HG03432 (cell line): Measurements from ENCODE around the gene COL4A1.

Experiments used
- ATAC-seq: cut with Tn5 transposase; IDR thresholded peaks from one replicate; pipeline ENCODE4 v1.9.1; 2021; ENCODE audit warnings: mild to moderate bottlenecking, moderate library complexity; ENCODE audit not compliant: unreplicated experiment

The COL4A1 gene

GRCh38 chr13:110263404-110263803 is 43.6 kb downstream of the COL4A1 start:
- ATAC-seq: no peak

DNA sequence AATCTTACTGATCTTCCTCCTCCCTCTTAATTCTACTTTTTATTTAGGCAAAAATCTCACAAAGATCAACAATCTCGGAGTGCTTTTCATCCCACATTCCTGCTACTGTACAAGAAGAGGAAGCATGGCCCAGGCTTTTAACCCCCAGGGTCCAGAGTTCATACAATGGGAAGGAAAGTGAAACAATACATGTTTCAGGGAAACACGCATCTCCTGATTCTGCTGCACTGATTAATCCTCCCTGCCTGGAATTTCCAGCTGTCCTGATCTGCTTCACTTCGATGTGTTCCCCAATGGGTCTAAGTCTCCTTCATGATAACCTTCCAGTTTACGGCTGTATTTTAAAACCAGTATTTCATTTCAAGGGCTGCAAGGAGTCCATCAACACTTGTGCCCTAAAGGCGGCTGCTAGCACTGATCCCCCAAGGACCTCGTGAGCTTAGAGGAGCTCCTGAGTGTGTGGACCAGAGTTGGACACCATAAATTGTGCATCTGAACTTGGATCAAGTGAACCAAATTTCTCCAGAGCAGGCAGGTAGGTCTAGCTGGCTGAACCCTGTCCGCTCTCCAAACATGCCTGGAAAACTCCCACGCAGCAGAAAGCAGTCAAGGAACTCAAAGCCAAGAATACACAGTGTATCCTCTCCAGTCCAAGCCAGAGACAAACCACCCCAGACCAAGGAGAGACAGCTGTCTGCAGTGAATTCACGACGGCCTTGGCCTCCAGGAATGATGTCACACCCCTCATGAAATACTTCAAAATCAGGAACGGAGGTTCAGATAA is 44.3 kb downstream of the COL4A1 start:
- no peak for ATAC-seq

- no peak for ATAC-seq
These were observed 44.9 kb downstream of the COL4A1 start for GRCh38 chr13:110262082-110262436.

GRCh38 chr13:110261166-110262081 is 45.5 kb downstream of the COL4A1 start:
- peak; percentile 44 for ATAC-seq

- ATAC-seq: no peak
These were observed 47.3 kb downstream of the COL4A1 start for GRCh38 chr13:110259651-110260050.

DNA sequence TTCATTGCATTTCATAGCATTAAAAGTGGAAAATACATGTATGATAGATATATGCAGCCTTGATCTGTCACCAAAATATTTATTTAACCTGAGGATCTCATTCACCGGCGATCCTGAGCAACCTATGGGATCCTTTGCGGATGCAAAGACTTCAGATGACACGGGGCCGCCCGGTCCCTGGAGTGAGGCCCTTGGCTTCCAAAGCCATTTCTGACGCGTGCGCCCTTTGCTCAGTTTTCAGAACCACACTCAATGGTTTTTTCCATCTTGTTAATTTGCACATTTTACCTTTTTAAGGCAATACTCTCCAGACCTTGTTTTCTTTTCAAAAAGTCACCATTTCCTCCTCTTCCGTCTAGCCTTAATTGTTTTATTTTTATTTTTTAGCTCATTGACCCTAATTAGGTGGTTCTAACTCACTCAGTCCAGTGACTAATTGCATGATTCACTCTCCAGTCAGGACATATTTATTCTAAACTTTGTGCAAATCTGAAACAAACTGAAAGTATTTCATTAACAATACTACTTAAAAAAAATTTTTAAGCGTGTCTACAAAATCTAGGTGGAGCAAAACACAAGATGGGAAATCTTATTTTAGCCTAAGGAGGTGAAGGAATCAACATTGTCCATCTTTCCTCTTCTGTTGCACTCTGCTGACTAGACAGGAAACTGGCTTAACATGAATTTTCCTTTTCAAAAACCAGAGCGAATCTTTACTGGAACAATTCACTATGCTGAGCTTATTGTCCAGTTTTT is 47.9 kb downstream of the COL4A1 start:
- ATAC-seq: no peak

- no peak for ATAC-seq
These were observed 49.5 kb downstream of the COL4A1 start for GRCh38 chr13:110257408-110257807.

- ATAC-seq: no peak
These were observed 50.6 kb downstream of the COL4A1 start for GRCh38 chr13:110256126-110256905.

DNA sequence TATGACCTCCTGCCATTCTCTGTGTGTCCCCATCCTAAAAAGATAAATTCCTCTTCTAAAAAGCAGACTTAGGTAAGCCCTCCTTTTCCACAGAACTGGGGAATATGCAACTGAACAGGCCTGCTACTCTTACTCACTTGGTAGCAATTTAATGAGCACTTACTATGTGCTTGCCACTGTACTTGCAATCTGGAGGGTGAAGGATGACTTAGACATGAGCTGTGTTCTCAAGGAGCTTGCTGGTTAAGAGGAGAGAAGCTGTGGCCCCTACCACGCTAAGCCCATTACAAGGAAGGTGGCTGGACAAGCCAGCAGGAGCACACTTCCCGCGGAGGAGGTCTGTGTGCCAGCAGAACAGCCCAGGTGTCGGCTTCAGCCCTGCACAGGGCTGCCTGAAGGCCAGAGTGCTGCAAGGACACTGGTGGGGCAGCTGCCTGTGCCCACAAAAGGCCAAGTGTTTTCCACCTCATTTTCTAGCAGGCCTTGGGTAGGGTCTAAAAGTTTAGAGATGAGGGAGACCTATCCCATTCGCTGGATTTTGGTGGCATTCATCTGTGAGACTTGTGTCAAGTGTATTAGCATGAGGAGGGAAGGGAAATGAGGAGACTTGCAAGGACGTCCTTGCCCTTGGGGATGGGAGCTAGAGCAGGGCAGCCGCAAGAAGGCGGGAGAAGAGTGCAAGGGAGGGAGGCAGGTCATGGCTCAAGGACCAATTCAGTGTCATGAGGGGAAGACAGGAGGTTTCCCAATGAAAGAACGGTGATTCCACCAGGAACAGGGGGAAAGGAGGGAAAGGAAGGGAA is 52.0 kb downstream of the COL4A1 start:
- no peak for ATAC-seq

DNA sequence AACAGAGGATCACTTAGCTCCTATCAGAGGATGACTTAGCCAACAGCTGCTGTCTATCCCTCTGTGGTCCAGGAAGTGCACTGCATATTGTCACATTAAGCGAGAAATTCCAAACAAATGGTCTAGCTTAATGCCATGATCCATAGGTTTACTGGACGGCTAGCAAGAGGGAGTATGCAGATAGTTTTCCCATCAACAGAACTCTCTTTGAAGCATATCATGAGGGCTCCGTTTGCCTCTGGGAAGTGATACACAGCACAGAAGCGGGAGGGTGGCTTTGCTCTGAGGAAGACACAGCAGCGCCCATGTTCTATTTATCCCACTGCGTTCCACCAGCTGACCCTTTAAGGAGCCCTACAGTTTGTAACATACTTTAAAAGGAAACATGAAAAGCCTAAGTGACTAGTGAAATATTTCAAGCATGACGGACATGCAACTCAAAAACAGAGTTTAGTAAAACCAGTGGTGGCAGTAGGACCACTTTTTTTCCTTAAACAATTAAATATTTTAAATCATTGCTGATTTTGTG is 52.7 kb downstream of the COL4A1 start:
- ATAC-seq: no peak

DNA sequence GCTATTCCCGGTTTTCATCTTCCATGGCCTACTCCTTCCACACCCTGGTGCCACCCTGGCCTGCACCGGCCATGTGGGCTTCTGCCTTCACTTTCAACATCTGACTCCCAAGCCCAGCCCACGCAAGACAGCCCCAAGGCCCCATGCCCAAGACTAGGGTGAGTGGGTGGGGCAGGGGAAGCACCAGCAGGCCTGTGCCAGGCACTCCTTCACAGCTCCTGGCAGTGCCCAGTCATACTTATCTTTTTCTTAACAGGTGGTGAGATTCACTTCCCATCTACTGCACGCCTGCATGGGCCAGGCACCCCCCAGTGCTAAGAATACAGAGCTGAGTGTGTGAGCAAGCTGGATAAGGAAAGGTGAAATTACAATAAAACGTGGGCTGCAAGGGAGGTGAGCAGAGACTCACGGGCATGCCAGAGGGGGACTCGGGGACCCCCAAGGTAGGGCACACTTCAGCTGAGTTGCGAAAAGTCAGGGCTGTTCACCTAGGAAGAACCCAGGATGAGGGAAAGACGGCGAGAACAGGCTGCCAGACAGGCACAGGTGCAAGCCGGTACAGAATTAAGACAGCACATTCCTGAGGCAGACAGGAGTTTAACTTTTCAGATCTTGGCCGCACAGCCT is 55.7 kb downstream of the COL4A1 start:
- ATAC-seq: peak; percentile 48

- ATAC-seq: no peak
These were observed 56.6 kb downstream of the COL4A1 start for GRCh38 chr13:110250258-110250891.

DNA sequence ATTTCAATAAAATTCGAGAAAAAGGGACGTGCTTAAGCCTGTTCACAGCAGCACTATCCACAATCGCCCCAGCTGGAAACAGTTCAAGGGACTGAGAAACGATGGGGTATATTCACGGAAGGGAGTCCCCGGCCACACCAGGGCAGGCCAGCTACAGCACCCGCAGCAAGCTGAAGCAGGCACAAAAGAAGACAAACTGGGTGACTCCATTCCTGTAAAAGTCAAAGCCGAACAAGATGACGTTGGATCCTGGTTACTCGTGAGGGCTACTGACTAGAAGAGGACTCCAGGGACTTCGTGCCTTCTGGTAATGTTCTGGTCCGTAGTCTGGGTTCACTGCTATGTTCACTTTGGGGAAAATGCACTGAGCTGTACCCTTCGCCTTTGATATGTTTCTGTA is 57.6 kb downstream of the COL4A1 start:
- no peak for ATAC-seq

GRCh38 chr13:110248449-110249143 is 58.4 kb downstream of the COL4A1 start:
- ATAC-seq: no peak

DNA sequence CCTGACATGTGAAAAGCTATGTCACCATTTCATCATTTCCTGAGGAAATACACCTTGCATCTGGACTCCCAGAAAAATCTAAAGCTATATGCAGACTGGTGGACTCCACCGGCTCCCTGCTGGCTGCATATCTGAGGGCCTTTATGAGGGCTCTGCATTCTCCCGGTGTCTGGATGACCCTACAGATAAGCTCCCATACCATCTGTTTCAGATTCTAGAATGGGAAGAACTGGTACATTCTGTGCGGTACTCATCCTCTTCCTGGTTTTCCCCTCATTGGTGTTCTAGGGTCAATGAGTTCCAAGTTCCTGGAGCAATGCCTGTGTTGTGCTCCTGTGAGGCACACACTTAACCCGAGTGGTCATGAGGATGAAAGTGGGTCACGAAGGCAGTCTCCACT is 60.4 kb downstream of the COL4A1 start:
- no peak for ATAC-seq

- no peak for ATAC-seq
These were observed 61.5 kb downstream of the COL4A1 start for GRCh38 chr13:110245416-110245899.

- no peak for ATAC-seq
These were observed 62.0 kb downstream of the COL4A1 start for GRCh38 chr13:110244976-110245375.
